Thyroid gland (tissue), 4 donors: ENCODE measurements around the gene PEX14. TPM values are rescaled to one million over a fixed set of nuclear protein-coding genes. Genes with fewer than 3 reads are reported as not detected.

ENCODE experiments used
- DNase-seq, 2 donors: peaks; one replicate each; pipeline ENCODE4 v3.0.0-alpha.2; 2019
- H3K27ac ChIP-seq, 3 donors: fragments of 200-600 bp; sonication (generic); 1 replicate in 2 of 3; 2 replicates in 1 of 3; pipeline ENCODE4 v1.5.1; 2016 to 2019; ENCODE audit warnings: mild to moderate bottlenecking in 1 of 3, moderate library complexity in 1 of 3
- H3K27me3 ChIP-seq: fragments of 200-600 bp; sonication (generic); one replicate; pipeline ENCODE4 v1.5.1; 2019
- H3K36me3 ChIP-seq, 2 donors: fragments of 200-600 bp; sonication (generic); one replicate each; pipeline ENCODE4 v1.5.1; 2016 to 2019
- H3K4me1 ChIP-seq, 2 donors: fragments of 200-600 bp; sonication (generic); one replicate each; pipeline ENCODE4 v1.5.1; 2017 to 2019
- H3K4me3 ChIP-seq, 3 donors: fragments of 200-600 bp; sonication (generic); replicated peaks in 1 of 3; 1 replicate in 2 of 3; 2 replicates in 1 of 3; pipeline ENCODE4 v1.5.1; 2016; ENCODE audit warnings: mild to moderate bottlenecking in 1 of 3
- H3K9me3 ChIP-seq: fragments of 200-600 bp; sonication (generic); one replicate; pipeline ENCODE4 v1.5.1; 2017
- CTCF ChIP-seq, 6 experiments: fragments of 200-600 bp in 3 of 6; fragments of 450-650 bp in 3 of 6; sonication (generic) in 3 of 6; IDR thresholded peaks; one replicate each; pipeline ENCODE4 v1.5.1; 2016 to 2019; ENCODE audit warnings: antibody characterized with exemption in 6 of 6, mild to moderate bottlenecking in 2 of 6, inconsistent platforms in 1 of 6, moderate library complexity in 1 of 6
- POLR2A ChIP-seq, 2 donors: fragments of 450-650 bp; IDR thresholded peaks; one replicate each; pipeline ENCODE4 v1.6.1; 2017; ENCODE audit warnings: antibody characterized with exemption in 2 of 2, mild to moderate bottlenecking in 2 of 2, moderate library complexity in 1 of 2
- WGBS, 2 donors: methylation state at CpG; one replicate each; pipeline ENCODE4 v1.1.5; 2017; 5-methylcytosine and 5-hydroxymethylcytosine counted together
- intact Hi-C: fragments of 100-400 bp; cut with DNase I; formaldehyde crosslinking; loops from one replicate; pipeline ENCODE4 v1.15.1; 2023
- total RNA-seq, 4 donors: library from RNA; depleted of rRNA; stranded (reverse); fragments of >200 nt; gene quantifications; one replicate each; pipeline ENCODE4 v1.2.3, GENCODE V29; 2016

Gene PEX14
- total RNA-seq, 4 donors from 2014 or later: 14.0 to 28.4 (median 20.7) TPM

DNA sequence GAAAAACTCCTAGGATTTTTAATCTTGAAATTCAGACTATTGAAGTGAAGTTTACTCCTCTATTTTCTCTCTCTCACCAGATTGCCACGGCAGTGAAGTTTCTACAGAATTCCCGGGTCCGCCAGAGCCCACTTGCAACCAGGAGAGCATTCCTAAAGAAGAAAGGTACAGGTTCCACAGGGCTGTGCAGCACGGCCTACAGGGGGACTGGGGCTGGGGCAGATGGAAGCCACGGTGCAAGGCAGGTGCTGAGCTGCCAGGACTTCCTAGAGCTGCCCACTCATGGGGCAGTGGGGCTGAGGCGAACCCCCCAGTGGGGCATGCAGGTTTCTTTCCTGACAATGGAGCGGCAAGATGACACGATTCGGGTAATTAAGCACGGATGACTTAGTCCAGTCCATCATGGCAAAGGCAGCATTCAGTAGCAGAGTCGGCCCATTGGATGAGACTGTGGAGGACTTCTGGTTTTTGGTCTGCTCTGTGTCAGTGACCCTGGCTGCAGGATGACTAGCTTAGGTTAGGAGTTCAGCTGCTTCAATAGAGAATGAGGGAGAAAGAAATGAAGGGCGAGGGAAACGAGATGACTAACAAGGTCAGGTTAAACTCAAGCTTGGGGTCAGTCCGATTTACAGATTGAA is 61.5 kb downstream of the PEX14 start:
- TF ChIP-seq CTCF (IDR thresholded peaks at IDR 0.05) (no peak), POLR2A (IDR thresholded peaks at IDR 0.05) (no peak)
- WGBS, 2 donors: 90 to 95% methylated on average over 14 of the region's 14 CpGs
- Histone ChIP-seq H3K4me1 (peaks cover 17 to 29% of the 10 kb centered on the region in 2 donors), H3K9me3 (no peaks in the 10 kb centered on the region), H3K4me3 (no peak overlapping the region), H3K27me3 (no peaks in the 10 kb centered on the region), H3K36me3 (no peaks in the 10 kb centered on the region), H3K27ac (no peak overlapping the region)
- intact Hi-C loops: loop anchor here (10.0 kb wide), 1 partner anchor 109 kb away; no protein-coding TSS in a partner anchor
- no peak for DNase-seq

GRCh38 chr1:10537082-10537766 is 62.5 kb downstream of the PEX14 start:
- H3K9me3 ChIP-seq: no peaks in the 10 kb centered on the region
- TF ChIP-seq CTCF (IDR thresholded peaks at IDR 0.05): no peak
- no peak for TF ChIP-seq POLR2A (IDR thresholded peaks at IDR 0.05)
- no peak for DNase-seq
- 87 to 90% methylated on average over 11 to 15 of the region's 15 CpGs for WGBS, 2 donors
- H3K27ac ChIP-seq: no peak overlapping the region
- intact Hi-C loops: loop anchor here (10.0 kb wide), 1 partner anchor 108 kb away; no protein-coding TSS in a partner anchor
- no peaks in the 10 kb centered on the region for H3K27me3 ChIP-seq
- no peaks in the 10 kb centered on the region for H3K36me3 ChIP-seq
- peaks cover 17 to 26% of the 10 kb centered on the region in 2 donors for H3K4me1 ChIP-seq
- no peak overlapping the region for H3K4me3 ChIP-seq

DNA sequence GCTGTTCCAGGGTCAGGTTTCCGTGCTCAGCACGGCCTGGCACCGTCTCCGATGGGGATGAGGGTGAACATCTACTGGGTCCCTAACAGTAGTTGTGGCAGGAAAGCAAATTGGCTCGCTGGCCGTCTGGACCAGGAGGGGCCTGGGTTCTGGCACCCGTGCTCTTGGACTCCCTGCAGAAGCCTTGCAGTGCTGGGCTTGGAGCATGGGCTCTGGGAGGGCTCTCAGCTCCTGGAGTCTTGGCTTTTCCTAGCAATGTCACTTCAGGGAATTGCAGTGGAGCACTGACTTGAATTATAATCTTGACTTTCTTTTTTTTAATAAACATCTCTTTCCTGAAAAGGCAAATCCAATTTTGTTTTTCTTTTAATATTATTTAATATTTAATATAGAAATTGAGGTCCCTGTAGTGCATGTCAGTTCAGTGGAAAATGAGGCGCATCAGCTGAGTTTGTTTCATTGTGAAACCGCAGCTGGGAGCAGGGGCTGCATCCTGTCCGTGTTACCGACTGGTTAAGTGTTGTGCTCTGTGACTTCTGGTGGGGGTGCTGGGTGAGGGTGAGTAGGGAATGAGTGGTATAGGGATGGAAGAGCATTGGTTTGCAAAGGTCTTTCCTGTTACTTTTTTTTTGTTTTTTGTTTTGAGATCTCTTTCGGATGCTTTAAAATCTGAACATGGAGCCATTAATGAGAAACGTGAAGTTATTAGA is 64.1 kb downstream of the PEX14 start:
- 71 to 86% methylated on average over 13 of the region's 13 CpGs for WGBS, 2 donors
- H3K36me3 ChIP-seq: no peaks in the 10 kb centered on the region
- H3K9me3 ChIP-seq: no peaks in the 10 kb centered on the region
- H3K27ac ChIP-seq: peak overlapping the region in 1 of 3 donors; percentile 79
- DNase-seq: no peak
- no peaks in the 10 kb centered on the region for H3K27me3 ChIP-seq
- H3K4me3 ChIP-seq: no peak overlapping the region
- TF ChIP-seq POLR2A (IDR thresholded peaks at IDR 0.05): no peak
- TF ChIP-seq CTCF (IDR thresholded peaks at IDR 0.05): no peak
- intact Hi-C loops: loop anchor here (10.0 kb wide), 1 partner anchor 106 kb away; no protein-coding TSS in a partner anchor
- peaks cover 17 to 26% of the 10 kb centered on the region in 2 donors for H3K4me1 ChIP-seq

DNA sequence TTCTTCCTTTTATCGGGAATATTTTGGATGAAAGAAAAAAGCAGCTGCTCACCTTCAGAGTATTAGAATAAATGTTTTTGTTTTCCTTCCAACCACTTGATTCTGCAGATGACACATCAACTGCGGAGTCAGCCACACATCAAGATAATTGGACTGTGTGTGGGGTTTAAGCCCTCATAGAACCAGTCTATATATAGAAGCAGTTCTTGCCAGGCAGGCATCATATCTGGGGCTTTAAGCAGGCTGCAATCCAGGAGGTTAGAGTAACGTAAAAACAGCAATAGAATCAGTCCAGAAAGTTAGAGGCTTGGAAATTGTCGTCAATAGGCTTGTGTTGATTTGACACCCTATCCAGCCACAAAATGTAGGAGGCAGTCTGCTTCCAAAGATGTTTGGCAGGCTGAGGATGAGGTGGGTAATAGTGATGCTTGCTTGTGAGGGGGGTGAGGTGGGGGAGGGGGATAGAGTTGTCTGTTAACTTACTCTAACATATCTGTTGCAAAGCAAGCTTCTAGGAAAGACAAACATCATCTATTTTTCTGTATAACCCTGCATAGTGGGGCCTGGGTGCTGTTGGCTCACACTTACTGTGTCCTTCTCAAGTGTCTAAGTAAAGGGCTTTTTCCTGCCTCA is 64.8 kb downstream of the PEX14 start:
- DNase-seq: no peak
- Histone ChIP-seq H3K4me3 (no peak overlapping the region), H3K9me3 (no peaks in the 10 kb centered on the region), H3K27me3 (no peaks in the 10 kb centered on the region), H3K36me3 (no peaks in the 10 kb centered on the region), H3K27ac (peak overlapping the region; percentile 67 to 83 (median 79)), H3K4me1 (peaks cover 17 to 26% of the 10 kb centered on the region in 2 donors)
- intact Hi-C loops: loop anchor here (10.0 kb wide), 1 partner anchor 105 kb away; no protein-coding TSS in a partner anchor
- 40 to 54% methylated on average over 4 of the region's 4 CpGs for WGBS, 2 donors
- no peak for TF ChIP-seq CTCF (IDR thresholded peaks at IDR 0.05)
- no peak for TF ChIP-seq POLR2A (IDR thresholded peaks at IDR 0.05)
